MM.1S (cell line): ENCODE results near the gene MAP3K20.
"Not testable (repeated sequence)": the region's sequence is repeated elsewhere in the genome, so short reads cannot be mapped to it uniquely, and the experiment has no call there.

Experiments
- DNase-seq: peaks from one replicate; pipeline ENCODE4 v3.0.0-alpha.2; 2015
- H2AFZ ChIP-seq: fragments of 300-600 bp; sonication (generic); 2 replicates; pipeline ENCODE4 v1.6.0; 2016; ENCODE audit warnings: antibody characterized with exemption, low read length
- H3F3A ChIP-seq: fragments of 300-600 bp; sonication (generic); 2 replicates; pipeline ENCODE4 v1.6.1; 2016; ENCODE audit warnings: mild to moderate bottlenecking, antibody characterized with exemption, low read length, moderate library complexity, mixed read lengths; ENCODE audit not compliant: insufficient read depth
- H3K27ac ChIP-seq: fragments of 300-600 bp; sonication (generic); 2 replicates; pipeline ENCODE4 v1.5.1; 2016; ENCODE audit warnings: mild to moderate bottlenecking, low read length
- H3K27me3 ChIP-seq: fragments of 300-600 bp; sonication (generic); replicated peaks from 2 replicates; pipeline ENCODE4 v1.6.0; 2016; ENCODE audit warnings: low read length; ENCODE audit not compliant: insufficient read depth
- H3K36me3 ChIP-seq: fragments of 300-600 bp; sonication (generic); replicated peaks from 2 replicates; pipeline ENCODE4 v1.6.1; 2016; ENCODE audit warnings: mild to moderate bottlenecking, low read length, mixed read lengths; ENCODE audit not compliant: insufficient read depth
- H3K4me1 ChIP-seq: fragments of 300-600 bp; sonication (generic); 2 replicates; pipeline ENCODE4 v1.6.1; 2016; ENCODE audit warnings: low read length, mixed read lengths
- H3K4me2 ChIP-seq: fragments of 300-600 bp; sonication (generic); 2 replicates; pipeline ENCODE4 v1.6.0; 2016; ENCODE audit warnings: low read depth, low read length
- H3K4me3 ChIP-seq: fragments of 300-600 bp; sonication (generic); 2 replicates; pipeline ENCODE4 v1.5.1; 2016; ENCODE audit warnings: low read length, mixed read lengths
- H3K79me2 ChIP-seq: fragments of 300-600 bp; sonication (generic); 2 replicates; pipeline ENCODE4 v1.6.1; 2016; ENCODE audit warnings: mixed run types, low read length, mixed read lengths
- H3K9ac ChIP-seq: fragments of 300-600 bp; sonication (generic); 2 replicates; pipeline ENCODE4 v1.6.1; 2016; ENCODE audit warnings: low read length, mixed read lengths
- H3K9me2 ChIP-seq: fragments of 300-600 bp; sonication (generic); replicated peaks from 2 replicates; pipeline ENCODE4 v1.6.1; 2016; ENCODE audit warnings: mild to moderate bottlenecking, low read length, mixed read lengths; ENCODE audit not compliant: insufficient read depth
- H3K9me3 ChIP-seq: fragments of 300-600 bp; sonication (generic); replicated peaks from 2 replicates; pipeline ENCODE4 v1.6.1; 2016; ENCODE audit warnings: mild to moderate bottlenecking, low read length, mixed read lengths; ENCODE audit not compliant: insufficient read depth
- H4K20me1 ChIP-seq: fragments of 300-600 bp; sonication (generic); 2 replicates; pipeline ENCODE4 v1.6.1; 2016; ENCODE audit warnings: mild to moderate bottlenecking, low read length, moderate library complexity, mixed read lengths; ENCODE audit not compliant: insufficient read depth
- CTCF ChIP-seq: fragments of 300-600 bp; sonication (generic); IDR thresholded peaks from 2 replicates; pipeline ENCODE4 v1.5.1; 2016; ENCODE audit warnings: antibody characterized with exemption, low read length, mixed read lengths
- EZH2 ChIP-seq: fragments of 300-600 bp; sonication (generic); optimal IDR thresholded peaks from 2 replicates; pipeline ENCODE3; 2017; ENCODE audit warnings: low read depth, mild to moderate bottlenecking, antibody characterized with exemption, low read length, mixed read lengths
- EZH2phosphoT487 ChIP-seq: fragments of 300-600 bp; sonication (generic); IDR thresholded peaks from 2 replicates; pipeline ENCODE4 v1.6.1; 2018; ENCODE audit warnings: antibody characterized with exemption, low read length

Gene MAP3K20

GRCh38 chr2:173300458-173300857, 224.8 kb downstream of the MAP3K20 start:
- no peak overlapping the region for H3K9ac ChIP-seq
- no peaks in the 10 kb centered on the region for H3K27me3 ChIP-seq
- H3K4me2 ChIP-seq, result no peak overlapping the region
- no peaks in the 10 kb centered on the region for H3F3A ChIP-seq
- no peak overlapping the region for H3K27ac ChIP-seq
- no peak overlapping the region for H2AFZ ChIP-seq
- no peaks in the 10 kb centered on the region for H3K9me2 ChIP-seq
- H3K4me1 ChIP-seq, result no peaks in the 10 kb centered on the region
- H3K36me3 ChIP-seq, result no peaks in the 10 kb centered on the region
- TF ChIP-seq EZH2, result no peak
- TF ChIP-seq EZH2phosphoT487, result no peak
- no peak for TF ChIP-seq CTCF
- no peaks in the 10 kb centered on the region for H3K79me2 ChIP-seq
- H3K4me3 ChIP-seq, result no peak overlapping the region
- no peaks in the 10 kb centered on the region for H4K20me1 ChIP-seq
- no peaks in the 10 kb centered on the region for H3K9me3 ChIP-seq
- no peak for DNase-seq

GRCh38 chr2:173301549-173301948, 225.9 kb downstream of the MAP3K20 start:
- H3K79me2 ChIP-seq, H3K4me2 ChIP-seq, H3F3A ChIP-seq, H3K4me1 ChIP-seq, DNase-seq, H3K4me3 ChIP-seq, H2AFZ ChIP-seq, H4K20me1 ChIP-seq, H3K36me3 ChIP-seq, H3K27me3 ChIP-seq, H3K9me2 ChIP-seq, H3K27ac ChIP-seq, H3K9ac ChIP-seq, H3K9me3 ChIP-seq: not testable (repeated sequence)

- no peak for DNase-seq
- no peaks in the 10 kb centered on the region for H3K27me3 ChIP-seq
- no peak overlapping the region for H3K4me3 ChIP-seq
- H3F3A ChIP-seq, result no peaks in the 10 kb centered on the region
- no peaks in the 10 kb centered on the region for H3K4me1 ChIP-seq
- no peaks in the 10 kb centered on the region for H3K79me2 ChIP-seq
- no peaks in the 10 kb centered on the region for H3K9me3 ChIP-seq
- no peaks in the 10 kb centered on the region for H3K9me2 ChIP-seq
- H2AFZ ChIP-seq, result no peak overlapping the region
- TF ChIP-seq EZH2phosphoT487, result no peak
- no peak for TF ChIP-seq CTCF
- no peak for TF ChIP-seq EZH2
- H3K27ac ChIP-seq, result no peak overlapping the region
- no peak overlapping the region for H3K9ac ChIP-seq
- H3K4me2 ChIP-seq, result no peak overlapping the region
- H3K36me3 ChIP-seq, result no peaks in the 10 kb centered on the region
- H4K20me1 ChIP-seq, result no peaks in the 10 kb centered on the region
These were observed 229.7 kb downstream of the MAP3K20 start for GRCh38 chr2:173305303-173305702.

- H3K36me3 ChIP-seq, result no peaks in the 10 kb centered on the region
- no peak for TF ChIP-seq EZH2
- no peak for TF ChIP-seq EZH2phosphoT487
- TF ChIP-seq CTCF, result no peak
- H3K4me1 ChIP-seq, result no peaks in the 10 kb centered on the region
- H3K27ac ChIP-seq, result no peak overlapping the region
- H3F3A ChIP-seq, result no peaks in the 10 kb centered on the region
- no peaks in the 10 kb centered on the region for H3K79me2 ChIP-seq
- no peaks in the 10 kb centered on the region for H4K20me1 ChIP-seq
- no peaks in the 10 kb centered on the region for H3K9me2 ChIP-seq
- DNase-seq, result no peak
- no peaks in the 10 kb centered on the region for H3K9me3 ChIP-seq
- H3K27me3 ChIP-seq, result no peaks in the 10 kb centered on the region
- no peak overlapping the region for H3K9ac ChIP-seq
- no peak overlapping the region for H3K4me3 ChIP-seq
- no peak overlapping the region for H2AFZ ChIP-seq
- no peak overlapping the region for H3K4me2 ChIP-seq
These were observed 231.6 kb downstream of the MAP3K20 start for GRCh38 chr2:173307293-173307692.

- DNase-seq, H3K27me3 ChIP-seq, H3K4me1 ChIP-seq, H3K36me3 ChIP-seq, H3K9ac ChIP-seq, H3K9me2 ChIP-seq, H3K79me2 ChIP-seq, H3K4me2 ChIP-seq, H3K4me3 ChIP-seq, H3K9me3 ChIP-seq, H3F3A ChIP-seq, H4K20me1 ChIP-seq, H3K27ac ChIP-seq, H2AFZ ChIP-seq: not testable (repeated sequence)
These were observed 233.7 kb downstream of the MAP3K20 start for GRCh38 chr2:173309370-173309769.
